Astrocyte (in vitro differentiated cells and primary cell): ENCODE data around the gene MS4A10. TPM values are rescaled to one million over a fixed set of nuclear protein-coding genes. Genes with fewer than 3 reads are reported as not detected.

Source experiments
- DNase-seq: peaks from one replicate; pipeline ENCODE4 v3.0.0-alpha.2; 2010; ENCODE audit warnings: low read depth
- FAIRE-seq: peaks from 2 replicates; lab custom pipeline; 2011; peaks lifted over from hg19 to GRCh38; lab: Jason Lieb, UNC
- H2AFZ ChIP-seq: 2 replicates; pipeline ENCODE4 v1.6.0; 2012; ENCODE audit warnings: low read depth, low read length, inconsistent platforms
- H3K27ac ChIP-seq: 2 replicates; pipeline ENCODE4 v1.5.1; 2011; ENCODE audit warnings: low read depth, low read length, inconsistent platforms
- H3K27me3 ChIP-seq: 2 replicates; pipeline ENCODE4 v1.6.0; 2011; ENCODE audit warnings: low read length, inconsistent platforms; ENCODE audit not compliant: insufficient read depth
- H3K36me3 ChIP-seq: 2 replicates; pipeline ENCODE4 v1.5.1; 2011; ENCODE audit warnings: low read length, inconsistent platforms; ENCODE audit not compliant: insufficient read depth
- H3K4me1 ChIP-seq: 2 replicates; pipeline ENCODE4 v1.5.1; 2011; ENCODE audit warnings: low read length, inconsistent platforms; ENCODE audit not compliant: insufficient read depth
- H3K4me2 ChIP-seq: 2 replicates; pipeline ENCODE4 v1.6.0; 2012; ENCODE audit warnings: low read length, inconsistent platforms
- H3K4me3 ChIP-seq: 2 replicates; pipeline ENCODE4 v1.5.1; 2011; ENCODE audit warnings: low read depth, mild to moderate bottlenecking, low read length, inconsistent platforms; ENCODE audit not compliant: insufficient read depth
- H3K79me2 ChIP-seq: 2 replicates; pipeline ENCODE4 v1.6.0; 2012; ENCODE audit warnings: mild to moderate bottlenecking, low read length, inconsistent platforms; ENCODE audit not compliant: insufficient read depth
- H3K9ac ChIP-seq: 2 replicates; pipeline ENCODE4 v1.6.0; 2012; ENCODE audit warnings: mild to moderate bottlenecking, low read length, inconsistent platforms
- H3K9me3 ChIP-seq: 2 replicates; pipeline ENCODE4 v1.5.1; 2012; ENCODE audit warnings: low read depth, mild to moderate bottlenecking, low read length, inconsistent platforms; ENCODE audit not compliant: insufficient read depth
- H4K20me1 ChIP-seq: 2 replicates; pipeline ENCODE4 v1.6.0; 2012; ENCODE audit warnings: low read length, inconsistent platforms; ENCODE audit not compliant: insufficient read depth
- H3K27ac Mint-ChIP-seq: one replicate; pipeline ENCODE4 v1.8.0; 2021; ENCODE audit warnings: mild to moderate bottlenecking, mixed read lengths; ENCODE audit not compliant: unreplicated experiment
- H3K27me3 Mint-ChIP-seq: one replicate; pipeline ENCODE4 v1.8.0; 2021; ENCODE audit warnings: low read depth, mixed read lengths; ENCODE audit not compliant: unreplicated experiment
- H3K36me3 Mint-ChIP-seq: one replicate; pipeline ENCODE4 v1.8.0; 2021; ENCODE audit warnings: low read depth, mixed read lengths; ENCODE audit not compliant: unreplicated experiment
- H3K4me1 Mint-ChIP-seq: one replicate; pipeline ENCODE4 v1.8.0; 2021; ENCODE audit warnings: low read depth, mixed read lengths; ENCODE audit not compliant: unreplicated experiment
- H3K4me3 Mint-ChIP-seq: one replicate; pipeline ENCODE4 v1.8.0; 2021; ENCODE audit warnings: mild to moderate bottlenecking, moderate library complexity, mixed read lengths; ENCODE audit not compliant: unreplicated experiment
- H3K9me3 Mint-ChIP-seq: one replicate; pipeline ENCODE4 v1.8.0; 2021; ENCODE audit warnings: mild to moderate bottlenecking, mixed read lengths; ENCODE audit not compliant: unreplicated experiment
- CTCF ChIP-seq: IDR thresholded peaks from 2 replicates; pipeline ENCODE4 v1.5.1; 2011; ENCODE audit warnings: low read depth, mild to moderate bottlenecking, inconsistent platforms, low read length, moderate library complexity; ENCODE audit not compliant: insufficient read depth
- EZH2 ChIP-seq: IDR thresholded peaks from 2 replicates; pipeline ENCODE4 v1.6.1; 2012; ENCODE audit warnings: mild to moderate bottlenecking, low read length, inconsistent platforms; ENCODE audit not compliant: insufficient read depth
- total RNA-seq: library from RNA; stranded (reverse); gene quantifications from 2 replicates; pipeline ENCODE4 v1.2.1, GENCODE V29; 2021

Gene MS4A10
- total RNA-seq, 1 donor from 2014 or later: not detected

GRCh38 chr11:60786811-60787567 lies 1.9 kb downstream of the MS4A10 start:
- Mint-ChIP-seq H3K4me3 (no peak overlapping the region), H3K4me1 (peaks cover 24% of the 10 kb centered on the region), H3K27me3 (peaks cover 10% of the 10 kb centered on the region), H3K27ac (peak overlapping the region; percentile 47), H3K9me3 (peaks cover 12% of the 10 kb centered on the region), H3K36me3 (peaks cover 1% of the 10 kb centered on the region)
- FAIRE-seq: no peak
- peak overlapping the region; percentile 47 for H3K9ac ChIP-seq
- H3K27me3 ChIP-seq: no peaks in the 10 kb centered on the region
- H3K36me3 ChIP-seq: no peaks in the 10 kb centered on the region
- peak overlapping the region; percentile 8 for H2AFZ ChIP-seq
- H3K4me2 ChIP-seq: peak overlapping the region; percentile 71
- no peaks in the 10 kb centered on the region for H4K20me1 ChIP-seq
- peak overlapping the region; percentile 50 for H3K27ac ChIP-seq
- DNase-seq: peak; percentile 59
- no peak for TF ChIP-seq CTCF
- no peak for TF ChIP-seq EZH2
- peaks cover 19% of the 10 kb centered on the region for H3K4me1 ChIP-seq
- peaks cover 8% of the 10 kb centered on the region for H3K9me3 ChIP-seq
- H3K79me2 ChIP-seq: no peaks in the 10 kb centered on the region
- no peak overlapping the region for H3K4me3 ChIP-seq

- no peak overlapping the region for H3K9ac ChIP-seq
- H3K36me3 Mint-ChIP-seq: peaks cover 4% of the 10 kb centered on the region
- H3K27ac ChIP-seq: no peak overlapping the region
- FAIRE-seq: no peak
- no peaks in the 10 kb centered on the region for H4K20me1 ChIP-seq
- H3K9me3 ChIP-seq: peaks cover 12% of the 10 kb centered on the region
- peaks cover 21% of the 10 kb centered on the region for H3K9me3 Mint-ChIP-seq
- no peak overlapping the region for H3K27ac Mint-ChIP-seq
- H3K36me3 ChIP-seq: no peaks in the 10 kb centered on the region
- no peak overlapping the region for H3K4me3 ChIP-seq
- no peak for DNase-seq
- H3K4me2 ChIP-seq: no peak overlapping the region
- peaks cover 25% of the 10 kb centered on the region for H3K27me3 Mint-ChIP-seq
- H2AFZ ChIP-seq: no peak overlapping the region
- TF ChIP-seq CTCF: no peak
- TF ChIP-seq EZH2: no peak
- no peak overlapping the region for H3K4me3 Mint-ChIP-seq
- H3K79me2 ChIP-seq: no peaks in the 10 kb centered on the region
- peaks cover 19% of the 10 kb centered on the region for H3K4me1 ChIP-seq
- no peaks in the 10 kb centered on the region for H3K27me3 ChIP-seq
- H3K4me1 Mint-ChIP-seq: peaks cover 24% of the 10 kb centered on the region
Observed at GRCh38 chr11:60788401-60789125, 3.4 kb downstream of the MS4A10 start.
